ENCODE measurements around the gene P4HA2. TPM values are rescaled to one million over a fixed set of nuclear protein-coding genes. Genes with fewer than 3 reads are reported as not detected.

Gene P4HA2
- total RNA-seq, 1 experiment from 2014 or later, result 15.1 TPM

GRCh38 chr5:132263548-132264261 is 36.1 kb upstream of the P4HA2 start:
- H3K4me3 Mint-ChIP-seq, result no peak overlapping the region
- no peaks in the 10 kb centered on the region for H3K9me3 Mint-ChIP-seq
- no peaks in the 10 kb centered on the region; the same call in 1 of the 2 replicates for H3K27me3 Mint-ChIP-seq (ENCODE audit: low read depth)
- no peaks in the 10 kb centered on the region for H3K4me1 Mint-ChIP-seq
- no peaks in the 10 kb centered on the region for H3K36me3 Mint-ChIP-seq
- ChIA-PET POLR2A (no interaction called here), CTCF (interaction anchor here (1.2 to 4.0 kb wide), 4 partner anchors 9 to 30 kb away, joined by 3 to 15 read pairs (median 8); no protein-coding TSS in a partner anchor)
- ATAC-seq, result no peak; the same call in 1 of the 2 replicates
- DNase-seq (ENCODE audit: low spot score), result no peak
- H3K27ac Mint-ChIP-seq, result no peak overlapping the region
- TF ChIP-seq NR2C2 (CRISPR knock-in tag; IDR thresholded peaks at IDR 0.05) (no peak), NR3C1 (CRISPR knock-in tag; conservative IDR thresholded peaks at IDR 0.05; ENCODE audit: low read depth) (no peak), ZBTB43 (CRISPR knock-in tag; IDR thresholded peaks at IDR 0.05) (no peak), NFATC4 (CRISPR knock-in tag; IDR thresholded peaks at IDR 0.05) (no peak), GTF2I (CRISPR knock-in tag; conservative IDR thresholded peaks at IDR 0.05) (no peak), GRHL2 (CRISPR knock-in tag; IDR thresholded peaks at IDR 0.05; ENCODE audit: insufficient replicate concordance, severe bottlenecking) (no peak), AFF4 (CRISPR knock-in tag; IDR thresholded peaks at IDR 0.05; ENCODE audit: borderline replicate concordance) (no peak), ATF2 (CRISPR knock-in tag; IDR thresholded peaks at IDR 0.05; ENCODE audit: borderline replicate concordance, low read depth) (no peak), CTCF (IDR thresholded peaks at IDR 0.05) (no peak), PRRX2 (CRISPR knock-in tag; IDR thresholded peaks at IDR 0.05) (no peak), FOXP1 (CRISPR knock-in tag; IDR thresholded peaks at IDR 0.05; ENCODE audit: borderline replicate concordance) (no peak), ZNF281 (CRISPR knock-in tag; IDR thresholded peaks at IDR 0.05) (no peak), ZNF396 (CRISPR knock-in tag; IDR thresholded peaks at IDR 0.05; ENCODE audit: borderline replicate concordance) (no peak), MLX (CRISPR knock-in tag; IDR thresholded peaks at IDR 0.05) (no peak), IRF1 (CRISPR knock-in tag; IDR thresholded peaks at IDR 0.05) (no peak), USF1 (CRISPR knock-in tag; IDR thresholded peaks at IDR 0.05) (no peak), ELF4 (CRISPR knock-in tag; IDR thresholded peaks at IDR 0.05; ENCODE audit: low read depth) (no peak), PRDM15 (CRISPR knock-in tag; IDR thresholded peaks at IDR 0.05) (no peak), TEAD1 (CRISPR knock-in tag; IDR thresholded peaks at IDR 0.05) (no peak)

Measured in WTC11 (cell line).